ENCODE measurements around the gene MFRP.
A peak's percentile ranks its signal among the peaks of the same experiment; 100 is the strongest.

Gene MFRP

GRCh38 chr11:119372260-119373058, 26.0 kb upstream of the MFRP start:
- DNase-seq = no peak

GRCh38 chr11:119371778-119372182, 25.3 kb upstream of the MFRP start:
- DNase-seq = no peak

GRCh38 chr11:119371067-119371601, 24.6 kb upstream of the MFRP start:
- no peak for DNase-seq

GRCh38 chr11:119370486-119371046, 24.1 kb upstream of the MFRP start:
- no peak for DNase-seq

- DNase-seq = no peak
Measured at GRCh38 chr11:119369132-119369925, 22.8 kb upstream of the MFRP start.

GRCh38 chr11:119368121-119369034, 21.9 kb upstream of the MFRP start:
- DNase-seq = peak in 1 of 2 experiments; percentile 52

GRCh38 chr11:119367661-119368120, 21.2 kb upstream of the MFRP start:
- DNase-seq = no peak

GRCh38 chr11:119366690-119367620, 20.4 kb upstream of the MFRP start:
- no peak for DNase-seq

- no peak for DNase-seq
Measured at GRCh38 chr11:119365071-119365591, 18.6 kb upstream of the MFRP start.

GRCh38 chr11:119363851-119364590, 17.5 kb upstream of the MFRP start:
- no peak for DNase-seq

- no peak for DNase-seq
Measured at GRCh38 chr11:119363081-119363850, 16.8 kb upstream of the MFRP start.

GRCh38 chr11:119362741-119363080, 16.2 kb upstream of the MFRP start:
- no peak for DNase-seq

GRCh38 chr11:119361941-119362725, 15.6 kb upstream of the MFRP start:
- DNase-seq = no peak

GRCh38 chr11:119361056-119361787, 14.7 kb upstream of the MFRP start:
- peak; percentile 52 to 77 for DNase-seq

GRCh38 chr11:119359365-119360214, 13.1 kb upstream of the MFRP start:
- no peak for DNase-seq

- DNase-seq = no peak
Measured at GRCh38 chr11:119357074-119357473, 10.6 kb upstream of the MFRP start.
